Psoas muscle (tissue), 8 donors: ENCODE results near the gene SLC12A3. TPM values are rescaled to one million over a fixed set of nuclear protein-coding genes. Genes with fewer than 3 reads are reported as not detected.

ENCODE experiments used
- ATAC-seq, 4 donors: fragments of 200-7000 bp; cut with Tn5 transposase; one replicate each; pipeline ENCODE4 v1.9.1; 2020; ENCODE audit warnings: moderate library complexity in 3 of 4, mild to moderate bottlenecking in 2 of 4
- DNase-seq, 2 donors: peaks; one replicate each; pipeline ENCODE4 v3.0.0-alpha.2; 2020
- H3K27ac ChIP-seq: fragments of 200-600 bp; one replicate; pipeline ENCODE4 v1.8.0; 2022
- H3K27me3 ChIP-seq, 3 donors: fragments of 200-600 bp in 1 of 3; one replicate each; pipeline versions ENCODE4 v1.6.1 to v1.8.0; 2013 to 2022; ENCODE audit warnings: low read length in 2 of 3, mild to moderate bottlenecking in 2 of 3, moderate library complexity in 1 of 3; ENCODE audit not compliant: insufficient read depth in 3 of 3
- H3K36me3 ChIP-seq, 2 donors: fragments of 200-600 bp in 1 of 2; one replicate each; pipeline versions ENCODE4 v1.6.1 to v1.8.0; 2013 to 2022; ENCODE audit warnings: low read depth in 1 of 2, mild to moderate bottlenecking in 1 of 2, moderate library complexity in 1 of 2; ENCODE audit not compliant: insufficient read depth in 1 of 2
- H3K4me1 ChIP-seq: fragments of 200-600 bp; one replicate; pipeline ENCODE4 v1.8.0; 2022
- H3K4me3 ChIP-seq: fragments of 200-600 bp; one replicate; pipeline ENCODE4 v1.8.0; 2022; ENCODE audit warnings: mild to moderate bottlenecking
- H3K9me3 ChIP-seq: fragments of 200-600 bp; one replicate; pipeline ENCODE4 v1.8.0; 2022
- CTCF ChIP-seq: fragments of 200-600 bp; IDR thresholded peaks from one replicate; pipeline ENCODE4 v1.8.0; 2022; ENCODE audit warnings: antibody characterized with exemption
- WGBS, 3 donors: extraction: QIAGEN DNeasy Blood & Tissue Kit; methylation state at CpG; one replicate each; pipeline versions ENCODE4 v1.1.6 to v1.1.7; 2013; 5-methylcytosine and 5-hydroxymethylcytosine counted together
- intact Hi-C, 2 donors: fragments of 100-400 bp; cut with DNase I; formaldehyde crosslinking; loops; one replicate each; pipeline versions ENCODE4 v1.11.0 to v1.14.2; 2022
- polyA plus RNA-seq, 3 donors: library from polyadenylated mRNA; stranded (reverse); fragments of 200-250 nt; gene quantifications; one replicate each; pipeline ENCODE4 v1.2.3, GENCODE V29; 2013
- total RNA-seq, 4 donors: library from RNA; stranded (reverse); fragmentation: NEBNext Ultra II Directional in 2 of 4; extraction: Animal tissue kit (Norgen Biotek cat#: 25700) in 2 of 4; gene quantifications; one replicate each; pipeline versions ENCODE4 v1.2.1 to v1.2.4, GENCODE V29; 2021 to 2023
- donor health status: healthy with polysubstance abuse.
- donor health status: DM: no; HTN: no; CAD: no; lungs with moderate emphysema.
- donor health status: Bipolar disorder and iron deficiency.
- donor health status: healthy.
- donor health status: DM: yes; HTN: yes; CAD: no.
- donor health status: DM: no; HTN: no; CAD: no.
- donor health status: DM: no; HTN: no; CAD: no.
- donor health status: DM: yes; HTN: yes; CAD: no.

SLC12A3 gene
- total and polyA plus RNA-seq, 7 donors, result 0.01 to 0.06 TPM; not detected in 5

- no peak for TF ChIP-seq CTCF
- ATAC-seq (no peak), DNase-seq (no peak)
- H3K27me3 ChIP-seq, result no peaks in the 10 kb centered on the region
- intact Hi-C loops, result no loop called here
- no peak overlapping the region for H3K27ac ChIP-seq
- H3K36me3 ChIP-seq, result no peaks in the 10 kb centered on the region
- no peaks in the 10 kb centered on the region for H3K9me3 ChIP-seq
- H3K4me1 ChIP-seq, result no peaks in the 10 kb centered on the region
- H3K4me3 ChIP-seq, result no peak overlapping the region
- WGBS, 3 donors, result 90 to 93% (median 91%) methylated on average over 7 of the region's 7 CpGs
These were observed 23.8 kb downstream of the SLC12A3 start for GRCh38 chr16:56888806-56889205.

- ATAC-seq (no peak), DNase-seq (no peak)
- no peak overlapping the region for H3K4me3 ChIP-seq
- intact Hi-C loops, result no loop called here
- no peak for TF ChIP-seq CTCF
- H3K36me3 ChIP-seq, result no peaks in the 10 kb centered on the region
- no peaks in the 10 kb centered on the region for H3K4me1 ChIP-seq
- no peak overlapping the region for H3K27ac ChIP-seq
- H3K27me3 ChIP-seq, result no peaks in the 10 kb centered on the region
- WGBS, 3 donors, result 94 to 98% (median 97%) methylated on average over 5 of the region's 5 CpGs
- H3K9me3 ChIP-seq, result no peaks in the 10 kb centered on the region
These were observed 24.2 kb downstream of the SLC12A3 start for GRCh38 chr16:56889206-56889605.

GRCh38 chr16:56891685-56892084, 26.7 kb downstream of the SLC12A3 start:
- intact Hi-C loops, result no loop called here
- Histone ChIP-seq H3K27ac (no peak overlapping the region), H3K4me1 (no peaks in the 10 kb centered on the region), H3K27me3 (no peaks in the 10 kb centered on the region), H3K9me3 (no peaks in the 10 kb centered on the region), H3K4me3 (no peak overlapping the region), H3K36me3 (no peaks in the 10 kb centered on the region)
- no peak for DNase-seq
- ATAC-seq, result no peak
- no peak for TF ChIP-seq CTCF
- 75 to 77% (median 76%) methylated on average over 11 of the region's 11 CpGs for WGBS, 3 donors

- ATAC-seq (no peak), DNase-seq (no peak)
- WGBS, 3 donors, result 81 to 87% (median 82%) methylated on average over 14 of the region's 14 CpGs
- no peaks in the 10 kb centered on the region for H3K27me3 ChIP-seq
- intact Hi-C loops, result no loop called here
- no peaks in the 10 kb centered on the region for H3K9me3 ChIP-seq
- no peak for TF ChIP-seq CTCF
- no peaks in the 10 kb centered on the region for H3K4me1 ChIP-seq
- H3K27ac ChIP-seq, result no peak overlapping the region
- no peak overlapping the region for H3K4me3 ChIP-seq
- H3K36me3 ChIP-seq, result no peaks in the 10 kb centered on the region
These were observed 27.7 kb downstream of the SLC12A3 start for GRCh38 chr16:56892705-56893104.

- H3K4me1 ChIP-seq, result no peaks in the 10 kb centered on the region
- no peak overlapping the region for H3K4me3 ChIP-seq
- no peaks in the 10 kb centered on the region for H3K36me3 ChIP-seq
- no peaks in the 10 kb centered on the region for H3K9me3 ChIP-seq
- intact Hi-C loops, result no loop called here
- H3K27me3 ChIP-seq, result no peaks in the 10 kb centered on the region
- no peak for TF ChIP-seq CTCF
- no peak for DNase-seq
- no peak for ATAC-seq
- H3K27ac ChIP-seq, result no peak overlapping the region
- 92 to 95% (median 93%) methylated on average over 12 of the region's 12 CpGs for WGBS, 3 donors
These were observed 29.4 kb downstream of the SLC12A3 start for GRCh38 chr16:56894331-56894917.
